Measurements from ENCODE around the gene ARHGAP6. TPM values are rescaled to one million over a fixed set of nuclear protein-coding genes. Genes with fewer than 3 reads are reported as not detected.

ARHGAP6 gene
- total and polyA plus RNA-seq, 2 experiments from 2014 or later, result 0.26 to 0.59 TPM

GRCh38 chrX:11197671-11198070, 468.0 kb downstream of the ARHGAP6 start:
- no peak overlapping the region for H3K4me2 ChIP-seq
- no peak overlapping the region for H2AFZ ChIP-seq
- no peaks in the 10 kb centered on the region for H3K9me3 Mint-ChIP-seq

More at GRCh38 chrX:11197671-11198070, 468.0 kb downstream of the ARHGAP6 start:
- TF ChIP-seq ETS1 (IDR thresholded peaks at IDR 0.05) (no peak), CTCF (conservative IDR thresholded peaks at IDR 0.05; ENCODE audit: low read depth in 2 of 2) (no peak), REST (IDR thresholded peaks at IDR 0.05; ENCODE audit: unreplicated experiment) (no peak), JUNB (IDR thresholded peaks at IDR 0.05; ENCODE audit: unreplicated experiment) (no peak), CREB1 (CRISPR knock-in tag; IDR thresholded peaks at IDR 0.05; ENCODE audit: low read depth) (no peak), EZH2 (IDR thresholded peaks at IDR 0.05; ENCODE audit: low read depth, unreplicated experiment) (no peak), ZNF114 (CRISPR knock-in tag; IDR thresholded peaks at IDR 0.05) (no peak), NANOG (IDR thresholded peaks at IDR 0.05; ENCODE audit: borderline replicate concordance) (no peak), EZH2phosphoT487 (IDR thresholded peaks at IDR 0.05; ENCODE audit: unreplicated experiment) (no peak), ZNF462 (CRISPR knock-in tag; IDR thresholded peaks at IDR 0.05) (no peak), POLR2AphosphoS5 (IDR thresholded peaks at IDR 0.05; ENCODE audit: low read depth) (no peak), ZNF331 (CRISPR knock-in tag; IDR thresholded peaks at IDR 0.05; ENCODE audit: low read depth) (no peak), STAT1 (IDR thresholded peaks at IDR 0.05; ENCODE audit: unreplicated experiment) (no peak)
- no peaks in the 10 kb centered on the region for H3K9me2 ChIP-seq (ENCODE audit: insufficient read depth)
- no peak for DNase-seq (ENCODE audit: low spot score)
- no peaks in the 10 kb centered on the region for H3K27me3 ChIP-seq (ENCODE audit: insufficient read depth)
- H3K4me1 Mint-ChIP-seq, result no peaks in the 10 kb centered on the region
- no peaks in the 10 kb centered on the region for H3K4me1 ChIP-seq (ENCODE audit: insufficient read depth)
- no peak overlapping the region for H3K4me3 Mint-ChIP-seq
- no peaks in the 10 kb centered on the region for H3F3A ChIP-seq (replicated peaks; ENCODE audit: low read depth)
- no peaks in the 10 kb centered on the region for H3K79me2 ChIP-seq (replicated peaks; ENCODE audit: insufficient read depth)
- H4K20me1 ChIP-seq (replicated peaks; ENCODE audit: insufficient read depth), result no peaks in the 10 kb centered on the region
- no peaks in the 10 kb centered on the region for H3K27me3 Mint-ChIP-seq (ENCODE audit: insufficient read depth, low read depth, poor library complexity)
- no peak for ATAC-seq
- H3K36me3 ChIP-seq (ENCODE audit: insufficient read depth), result no peaks in the 10 kb centered on the region
- H3K36me3 Mint-ChIP-seq (ENCODE audit: low read depth), result no peaks in the 10 kb centered on the region
- H3K4me3 ChIP-seq, result no peak overlapping the region
- no peak overlapping the region for H3K27ac Mint-ChIP-seq
- no peak overlapping the region for H3K27ac ChIP-seq (ENCODE audit: low read depth)
